Ishikawa (cell line): ENCODE results near the gene CD63.

ENCODE experiments used
- CREB1 ChIP-seq: IDR thresholded peaks from 2 replicates; pipeline ENCODE4 v1.6.1; 2012; ENCODE audit warnings: low read depth
- EGR1 ChIP-seq: IDR thresholded peaks from 2 replicates; pipeline ENCODE4 v1.6.1; 2012
- EP300 ChIP-seq: IDR thresholded peaks from 2 replicates; pipeline ENCODE4 v1.6.1; 2012; ENCODE audit warnings: borderline replicate concordance
- MAX ChIP-seq: IDR thresholded peaks from 2 replicates; pipeline ENCODE4 v1.6.1; 2012
- NFIC ChIP-seq: IDR thresholded peaks from 2 replicates; pipeline ENCODE4 v1.6.1; 2012
- RAD21 ChIP-seq: IDR thresholded peaks from 2 replicates; pipeline ENCODE4 v1.6.1; 2012; ENCODE audit warnings: low read depth
- REST ChIP-seq: IDR thresholded peaks from 2 replicates; pipeline ENCODE4 v1.6.1; 2012; ENCODE audit warnings: low read depth, mild to moderate bottlenecking
- TAF1 ChIP-seq: IDR thresholded peaks from 2 replicates; pipeline ENCODE4 v1.6.1; 2012; ENCODE audit warnings: low read depth, mild to moderate bottlenecking
- USF1 ChIP-seq: IDR thresholded peaks from 2 replicates; pipeline ENCODE4 v1.6.1; 2012
- YY1 ChIP-seq: IDR thresholded peaks from 2 replicates; pipeline ENCODE4 v1.6.1; 2012; ENCODE audit warnings: low read depth

GRCh38 chr12:55696796-55697462 lies 31.9 kb downstream of the CD63 start:
- TF ChIP-seq MAX (no peak), TAF1 (no peak), CREB1 (no peak), REST (no peak), EP300 (no peak), RAD21 (no peak), YY1 (no peak), USF1 (no peak), NFIC (no peak), EGR1 (no peak)
